Measurements from ENCODE around the gene COA8.
A peak's percentile ranks its signal among the peaks of the same experiment; 100 is the strongest.

Gene COA8

GRCh38 chr14:103627073-103628025, 64.6 kb downstream of the COA8 start:
- DNase-seq, result no peak

GRCh38 chr14:103628221-103628683, 65.5 kb downstream of the COA8 start:
- peak; percentile 8 to 63 (median 61) for DNase-seq

GRCh38 chr14:103628684-103629502, 66.1 kb downstream of the COA8 start, which contains the start of gene KLC1:
Gene KLC1 (plus strand): TSS chr14:103629211. CDS start chr14:103654565, 25,354 bp downstream.
- peak; percentile 84 to 89 (median 85) for DNase-seq

- peak in 2 of 3 experiments; percentile 58 for DNase-seq
These were observed 66.9 kb downstream of the COA8 start for GRCh38 chr14:103629503-103630121.

- DNase-seq, result no peak
These were observed 67.8 kb downstream of the COA8 start for GRCh38 chr14:103630364-103631108.

- DNase-seq, result no peak
These were observed 70.6 kb downstream of the COA8 start for GRCh38 chr14:103633391-103633790.

- no peak for DNase-seq
These were observed 71.4 kb downstream of the COA8 start for GRCh38 chr14:103634156-103634555.

- no peak for DNase-seq
These were observed 75.8 kb downstream of the COA8 start for GRCh38 chr14:103638594-103638993.

Data from NCI-H1417 (cell line).